Right lung (tissue), 5 donors: ENCODE data around the gene SERPINA5. TPM values are rescaled to one million over a fixed set of nuclear protein-coding genes. Genes with fewer than 3 reads are reported as not detected.
"Not testable (repeated sequence)": the region's sequence is repeated elsewhere in the genome, so short reads cannot be mapped to it uniquely, and the experiment has no call there.

Source experiments
- DNase-seq, 2 donors: peaks; one replicate each; pipeline ENCODE4 v3.0.0-alpha.2; 2013
- polyA plus RNA-seq, 5 donors: library from polyadenylated mRNA; unstranded; fragments of 120-200 nt; gene quantifications; one replicate each; pipeline versions ENCODE4 v1.2.1 to v1.2.3, GENCODE V29; 2013; ENCODE audit warnings: inconsistent platforms in 1 of 5, low replicate concordance in 1 of 5; ENCODE audit not compliant: insufficient read length in 5 of 5, insufficient read depth in 1 of 5

The SERPINA5 gene
- polyA plus RNA-seq, 5 donors: 0.28 to 3.7 (median 0.44) TPM

- no peak for DNase-seq
These were observed 7.5 kb upstream of the SERPINA5 start for GRCh38 chr14:94573475-94574277.

DNA sequence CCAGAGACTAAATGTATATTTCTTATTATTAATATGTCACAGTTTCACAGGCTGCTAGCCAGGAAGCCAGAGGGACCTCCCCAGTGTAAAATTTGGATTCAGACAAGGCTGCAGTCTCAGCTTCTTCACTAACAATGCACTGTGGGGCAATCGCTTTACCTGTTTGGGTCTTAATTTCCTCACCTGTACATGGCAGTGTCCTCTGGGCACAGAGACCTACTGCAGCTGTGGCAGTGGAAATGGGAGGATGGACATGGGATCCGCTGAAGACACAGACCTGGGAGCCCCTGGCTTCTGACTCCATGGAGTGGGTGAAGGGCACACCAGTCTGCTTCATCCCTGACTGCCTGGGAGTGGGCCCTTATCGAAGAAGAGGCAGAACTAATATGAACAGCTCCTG is 6.9 kb upstream of the SERPINA5 start:
- DNase-seq: no peak

DNA sequence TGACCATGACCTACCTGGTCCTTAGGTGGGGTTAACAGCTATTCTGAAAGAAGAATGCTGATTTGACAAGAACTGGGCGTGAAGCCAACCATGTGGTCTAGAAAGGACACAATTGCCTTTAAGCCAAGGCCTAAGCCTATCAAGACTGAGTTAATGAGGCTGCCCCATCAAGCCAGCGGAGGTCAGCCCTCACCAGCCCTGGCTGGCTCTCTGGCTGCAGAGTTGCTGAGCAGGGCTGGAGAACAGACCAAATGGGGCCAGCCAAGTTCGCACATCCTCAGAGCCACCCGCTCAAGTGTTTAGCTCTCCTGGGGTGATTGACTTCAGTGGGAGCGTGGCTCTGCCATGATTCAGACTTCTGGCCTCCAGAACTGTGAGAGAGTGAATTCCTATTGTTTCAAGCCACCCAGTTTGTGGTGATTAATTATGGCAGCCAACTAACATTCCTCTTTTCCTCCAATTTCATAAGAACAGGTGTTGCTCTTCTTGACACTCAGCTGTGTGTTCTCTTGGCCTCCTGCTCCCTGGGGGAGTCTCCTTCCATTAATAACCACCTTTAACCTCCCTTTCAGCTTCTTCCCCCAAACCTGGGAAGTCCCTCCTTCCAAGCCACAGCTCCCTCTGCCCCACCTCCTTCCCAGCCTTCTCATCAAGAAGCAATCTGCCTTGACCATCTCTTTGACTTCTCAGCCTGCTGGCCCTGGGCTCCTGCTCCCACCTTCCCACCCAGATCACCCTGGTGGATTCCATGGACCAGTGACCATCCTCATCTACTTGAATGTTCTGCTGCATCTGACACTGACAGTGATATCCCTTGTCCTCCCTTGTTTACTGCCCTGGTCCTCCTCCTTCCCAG is 5.3 kb upstream of the SERPINA5 start:
- no peak for DNase-seq

GRCh38 chr14:94577472-94577871 is 3.8 kb upstream of the SERPINA5 start:
- DNase-seq: not testable (repeated sequence)

DNA sequence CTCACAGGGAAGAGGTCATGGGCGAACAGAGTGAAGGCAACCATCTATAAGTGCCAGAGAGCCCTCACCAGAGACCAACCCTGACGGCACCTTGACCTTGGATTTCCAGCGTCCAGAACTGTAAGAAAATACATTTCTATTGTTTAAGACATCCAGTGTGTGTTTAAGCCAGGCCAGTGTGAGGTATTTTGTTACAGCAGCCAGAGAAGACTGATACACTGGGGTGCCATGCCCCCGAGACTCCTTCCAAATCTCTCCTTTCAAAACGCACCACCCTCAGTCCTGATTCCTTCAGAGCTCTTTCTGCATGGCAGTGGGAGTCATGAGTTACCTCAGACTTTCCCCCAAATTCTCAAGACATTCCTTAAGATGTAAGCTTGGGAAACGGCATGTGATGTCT is 2.5 kb upstream of the SERPINA5 start:
- no peak for DNase-seq

DNA sequence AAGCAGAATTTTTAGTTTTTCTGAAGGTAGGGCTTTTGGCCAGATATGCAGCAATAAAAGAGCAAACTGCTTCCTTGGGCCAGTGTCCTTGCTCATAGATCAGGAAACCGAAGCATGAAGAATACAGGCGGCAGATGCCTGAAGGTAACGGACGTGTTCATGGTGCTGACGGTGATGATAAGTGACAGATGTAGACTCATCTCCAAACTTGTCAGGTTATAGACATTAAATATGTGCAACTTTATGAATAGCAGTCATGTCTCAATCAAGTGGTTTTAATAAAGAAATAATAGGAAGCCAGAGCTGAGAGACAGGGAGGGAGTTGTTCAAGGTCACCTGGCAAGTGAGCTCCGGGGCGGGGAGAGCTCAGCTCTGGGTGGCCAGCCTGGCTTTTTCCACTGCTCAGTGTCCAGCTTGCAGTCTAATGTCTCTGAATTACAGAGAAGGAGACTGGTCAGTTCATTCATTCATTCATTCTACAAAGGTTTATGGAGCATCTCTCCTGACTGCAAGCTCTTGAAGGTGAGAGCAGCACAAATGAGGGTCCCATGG is 1.0 kb downstream of the SERPINA5 start:
- DNase-seq: no peak

DNA sequence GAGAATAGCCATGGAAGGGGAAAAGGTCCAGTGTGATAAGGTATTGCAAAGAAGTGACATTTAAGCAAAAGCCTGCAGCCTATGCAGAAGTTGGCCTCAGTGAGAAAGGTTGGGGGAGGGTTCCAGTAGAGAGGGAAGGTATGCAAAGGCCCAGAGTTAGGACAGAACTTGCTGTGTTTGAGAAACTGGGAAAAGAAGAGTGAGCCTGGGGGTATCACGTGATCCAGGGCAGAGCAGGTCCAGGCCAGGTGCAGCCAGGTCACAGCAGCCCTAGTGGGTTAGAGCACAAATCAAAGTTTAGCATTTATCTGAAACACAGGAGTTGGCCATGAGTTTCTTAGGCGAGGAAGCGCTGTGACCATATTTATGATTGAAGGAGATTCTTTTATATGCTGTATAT is 1.6 kb downstream of the SERPINA5 start:
- DNase-seq: no peak

DNA sequence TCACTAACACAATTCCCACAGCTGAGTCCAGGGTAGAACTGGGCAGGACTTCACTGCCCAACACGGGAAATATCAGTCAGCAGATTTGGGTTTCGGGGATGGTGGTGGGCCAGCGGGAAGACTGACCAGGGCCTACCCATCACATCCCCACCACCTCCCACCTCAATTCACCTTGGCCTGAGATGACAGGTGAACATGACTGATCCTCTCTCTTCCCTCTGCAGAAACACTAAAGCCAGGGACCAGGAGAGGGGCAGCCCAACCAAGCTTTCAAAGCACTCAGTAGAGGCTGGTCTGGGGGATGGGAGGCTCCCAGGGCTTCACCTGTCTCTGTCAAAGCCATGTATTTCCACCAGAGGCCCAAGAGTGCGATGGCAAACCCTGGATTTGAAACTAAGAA is 2.3 kb downstream of the SERPINA5 start:
- no peak for DNase-seq

- no peak for DNase-seq
These were observed 3.5 kb downstream of the SERPINA5 start for GRCh38 chr14:94584591-94585280.

DNA sequence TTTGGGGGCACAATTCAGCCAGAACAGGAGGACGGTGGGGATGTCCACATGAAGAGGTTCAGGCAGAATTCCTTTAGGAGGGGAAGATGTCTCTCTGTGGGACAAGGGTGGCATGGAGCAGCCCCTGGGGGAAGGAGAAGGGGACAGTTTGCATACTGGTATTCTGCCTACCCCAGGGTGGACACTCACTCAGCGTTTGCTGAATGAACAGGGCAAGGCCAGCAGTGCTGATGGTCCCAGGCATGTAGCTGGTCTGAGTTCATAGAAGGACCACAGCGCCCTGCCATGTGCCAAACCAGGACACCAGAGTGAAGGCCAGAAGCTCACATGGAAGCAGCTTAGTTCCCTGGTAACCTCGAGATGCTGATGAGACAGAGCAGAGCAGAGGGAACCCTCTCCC is 5.4 kb downstream of the SERPINA5 start:
- DNase-seq: no peak

DNA sequence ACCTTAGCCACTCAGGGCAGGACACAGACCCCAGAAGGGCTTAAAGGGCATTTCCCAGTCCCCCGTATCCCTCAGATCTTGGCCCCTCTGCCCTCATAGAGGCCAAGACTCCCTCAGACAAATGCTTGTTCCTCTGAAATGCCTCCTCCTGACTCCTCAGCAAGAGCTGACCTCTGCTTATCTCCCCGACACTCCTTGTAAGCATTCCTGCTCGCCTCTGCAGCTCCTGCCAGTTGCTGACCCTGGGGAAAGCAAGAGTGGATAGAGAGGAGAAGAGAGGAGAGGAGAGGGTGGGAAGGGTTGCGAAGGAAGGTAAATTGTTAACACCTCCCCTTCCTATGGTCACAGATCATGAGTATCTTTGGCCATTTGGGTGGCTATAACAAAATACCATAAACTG is 7.1 kb downstream of the SERPINA5 start:
- DNase-seq: no peak

DNA sequence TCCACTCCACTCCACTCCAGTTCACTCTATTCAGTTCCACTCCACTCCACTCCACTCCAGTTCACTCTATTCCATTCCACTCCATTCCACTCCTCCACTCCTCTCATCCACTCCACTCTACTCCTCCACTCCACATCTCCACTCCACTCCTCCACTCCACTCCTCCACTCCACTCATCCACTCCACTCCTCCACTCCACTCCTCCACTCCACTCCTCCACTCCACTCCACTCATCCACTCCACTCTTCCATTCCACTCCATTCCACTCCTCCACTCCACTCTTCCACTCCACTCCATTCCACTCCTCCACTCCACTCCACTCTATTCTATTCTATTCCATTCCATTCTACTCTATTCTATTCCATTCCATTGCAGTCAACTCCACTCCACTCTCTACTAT is 9.8 kb downstream of the SERPINA5 start:
- DNase-seq: no peak

DNA sequence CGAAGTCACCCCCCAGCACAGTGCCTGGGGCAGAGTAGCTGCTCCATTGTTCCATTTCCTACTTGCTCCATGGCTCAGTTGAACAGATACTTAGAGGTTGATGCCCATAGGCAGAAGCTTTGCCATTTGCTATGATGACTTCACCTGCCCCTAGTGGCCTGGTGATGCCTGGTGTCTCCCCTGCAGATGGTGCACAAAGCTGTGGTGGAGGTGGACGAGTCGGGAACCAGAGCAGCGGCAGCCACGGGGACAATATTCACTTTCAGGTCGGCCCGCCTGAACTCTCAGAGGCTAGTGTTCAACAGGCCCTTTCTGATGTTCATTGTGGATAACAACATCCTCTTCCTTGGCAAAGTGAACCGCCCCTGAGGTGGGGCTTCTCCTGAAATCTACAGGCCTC is 10.6 kb downstream of the SERPINA5 start:
- no peak for DNase-seq

DNA sequence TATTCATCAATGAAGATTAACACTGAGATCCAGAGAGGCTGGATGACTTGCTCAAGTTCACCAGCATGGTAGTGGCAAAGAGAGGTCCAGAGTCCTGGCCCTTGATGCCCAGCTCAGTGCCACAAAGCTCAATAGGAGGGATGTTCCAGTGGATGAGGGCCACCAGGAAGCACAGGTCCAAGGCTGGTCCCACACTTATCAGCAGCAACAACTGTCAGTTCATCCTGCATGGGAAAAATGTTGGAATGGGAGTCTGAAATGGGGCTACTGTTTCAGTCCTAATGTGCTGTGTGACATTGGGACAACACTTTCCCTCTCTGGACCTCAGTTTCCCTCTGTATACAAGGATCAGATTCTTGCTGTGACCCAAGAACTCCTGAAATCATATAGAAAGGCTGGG is 11.2 kb downstream of the SERPINA5 start:
- no peak for DNase-seq

DNA sequence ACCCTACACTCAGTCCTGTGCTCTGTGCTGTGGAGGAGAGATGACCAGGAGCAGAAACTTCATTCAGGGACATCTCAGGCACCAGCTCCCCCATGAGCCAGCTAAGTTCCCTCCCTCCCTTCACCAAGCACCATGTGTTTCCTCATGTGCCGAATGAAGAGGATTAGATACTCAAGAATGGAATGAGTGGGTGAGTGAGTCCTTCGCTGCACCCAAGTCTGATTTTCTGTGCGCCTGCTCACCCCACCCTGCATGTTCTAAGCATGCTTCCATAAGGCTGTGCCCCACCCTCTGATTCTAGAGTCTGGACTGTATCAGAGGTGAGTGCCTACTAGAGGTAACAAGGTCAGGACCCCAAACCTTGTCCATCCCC is 12.1 kb downstream of the SERPINA5 start:
- no peak for DNase-seq

DNA sequence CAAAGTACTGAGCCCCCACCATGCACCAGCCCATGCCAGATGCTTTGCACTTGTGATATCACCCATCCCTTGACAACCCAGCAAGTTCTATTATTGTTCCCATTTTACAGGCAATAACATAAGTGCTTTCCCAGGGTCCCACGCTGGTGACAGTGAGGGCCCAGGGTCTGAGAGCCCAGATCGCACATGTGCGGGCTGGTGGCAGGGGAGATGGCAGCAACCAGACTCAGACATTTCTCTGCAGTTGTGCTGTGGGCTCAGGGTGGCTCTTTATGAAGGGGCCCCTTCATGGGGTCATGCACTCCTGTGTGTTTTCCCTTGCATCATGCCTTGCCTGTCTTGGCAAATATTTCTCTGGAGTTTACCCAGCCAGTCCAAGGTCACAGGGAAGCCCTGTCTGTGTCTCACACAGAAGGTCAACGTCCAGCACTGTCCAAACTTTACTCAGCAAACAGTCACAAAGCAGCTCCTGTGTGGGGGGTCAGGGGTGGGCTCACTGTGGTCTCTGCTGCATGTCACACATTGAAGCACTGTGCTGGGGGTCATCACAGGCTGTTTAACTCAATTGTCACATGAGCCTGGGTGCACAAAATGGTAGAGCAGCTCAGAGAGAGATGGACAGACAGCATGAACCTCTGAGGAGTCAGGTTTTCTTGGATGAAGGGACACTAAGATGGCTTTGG is 12.7 kb downstream of the SERPINA5 start:
- DNase-seq: no peak

DNA sequence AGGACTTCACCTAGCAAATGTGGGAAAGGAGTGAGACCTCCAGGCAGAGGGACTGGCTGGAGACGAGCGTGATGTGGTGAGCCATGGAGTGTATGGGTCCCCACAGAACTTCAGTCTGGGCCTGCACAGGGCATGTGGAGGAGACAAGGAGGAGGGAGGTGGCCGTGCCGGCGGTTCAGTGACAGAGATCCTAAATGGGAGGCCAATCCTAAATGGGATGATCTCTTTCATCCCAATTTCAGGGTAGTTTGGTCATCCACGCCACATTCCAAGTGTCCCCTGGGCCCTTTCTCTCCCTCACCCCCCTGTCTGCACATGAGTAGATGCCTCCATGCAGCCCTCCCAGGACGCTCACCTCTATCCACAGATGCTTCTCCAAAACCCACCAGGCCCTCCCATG is 13.2 kb downstream of the SERPINA5 start:
- DNase-seq: no peak

DNA sequence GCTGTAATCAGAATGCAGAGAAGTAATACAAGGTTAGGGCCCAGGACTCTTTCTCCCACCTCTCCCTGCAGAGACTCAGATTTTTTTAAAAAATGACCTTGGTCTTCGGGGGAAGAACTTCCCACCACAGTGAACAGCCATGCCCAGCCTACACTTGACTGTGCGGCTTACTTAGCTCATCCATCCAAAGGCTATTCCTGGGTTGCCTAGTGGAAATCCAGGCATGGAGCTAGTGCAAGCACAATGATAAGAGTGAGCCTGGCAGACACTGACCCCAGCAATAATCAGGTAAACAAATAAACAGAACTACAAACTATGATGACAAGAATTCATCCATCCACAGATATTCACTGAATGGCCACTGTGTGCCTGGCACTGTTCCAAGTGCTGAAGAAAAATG is 14.7 kb downstream of the SERPINA5 start:
- DNase-seq: no peak

DNA sequence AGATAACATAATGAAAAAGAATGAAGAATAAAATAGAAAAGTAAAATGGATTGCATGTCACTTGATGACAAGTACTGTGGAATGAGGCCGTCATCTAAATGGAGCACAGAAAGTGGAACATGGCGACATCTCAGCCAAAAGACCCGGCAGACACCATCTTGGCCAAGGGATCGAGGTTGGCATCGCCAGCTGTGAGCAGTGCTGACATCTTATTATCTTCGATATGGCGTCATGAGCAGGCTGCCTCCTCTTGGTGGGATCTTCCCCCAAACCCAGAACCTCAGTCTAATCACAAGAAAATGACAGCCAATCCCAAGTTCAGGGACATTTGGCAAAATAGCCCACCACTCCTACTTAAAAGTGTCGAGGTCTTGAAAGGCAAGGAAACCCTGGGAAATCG is 15.1 kb downstream of the SERPINA5 start:
- no peak for DNase-seq

- no peak for DNase-seq
These were observed 16.6 kb downstream of the SERPINA5 start for GRCh38 chr14:94597788-94598187.

- no peak for DNase-seq
These were observed 17.2 kb downstream of the SERPINA5 start for GRCh38 chr14:94598506-94598815.
